ENCODE data around the gene CRIM1. TPM values are rescaled to one million over a fixed set of nuclear protein-coding genes. Genes with fewer than 3 reads are reported as not detected.

CRIM1 gene
- total RNA-seq, 1 donor from 2014 or later = 105 TPM

- H3K27ac ChIP-seq = no peak overlapping the region
- DNase-seq = no peak
- H3K9me3 ChIP-seq = no peaks in the 10 kb centered on the region
- ATAC-seq = no peak
- H3K4me3 ChIP-seq = no peak overlapping the region
- H3K27me3 ChIP-seq (ENCODE audit: low read depth) = no peaks in the 10 kb centered on the region
- TF ChIP-seq, protein P1, sequence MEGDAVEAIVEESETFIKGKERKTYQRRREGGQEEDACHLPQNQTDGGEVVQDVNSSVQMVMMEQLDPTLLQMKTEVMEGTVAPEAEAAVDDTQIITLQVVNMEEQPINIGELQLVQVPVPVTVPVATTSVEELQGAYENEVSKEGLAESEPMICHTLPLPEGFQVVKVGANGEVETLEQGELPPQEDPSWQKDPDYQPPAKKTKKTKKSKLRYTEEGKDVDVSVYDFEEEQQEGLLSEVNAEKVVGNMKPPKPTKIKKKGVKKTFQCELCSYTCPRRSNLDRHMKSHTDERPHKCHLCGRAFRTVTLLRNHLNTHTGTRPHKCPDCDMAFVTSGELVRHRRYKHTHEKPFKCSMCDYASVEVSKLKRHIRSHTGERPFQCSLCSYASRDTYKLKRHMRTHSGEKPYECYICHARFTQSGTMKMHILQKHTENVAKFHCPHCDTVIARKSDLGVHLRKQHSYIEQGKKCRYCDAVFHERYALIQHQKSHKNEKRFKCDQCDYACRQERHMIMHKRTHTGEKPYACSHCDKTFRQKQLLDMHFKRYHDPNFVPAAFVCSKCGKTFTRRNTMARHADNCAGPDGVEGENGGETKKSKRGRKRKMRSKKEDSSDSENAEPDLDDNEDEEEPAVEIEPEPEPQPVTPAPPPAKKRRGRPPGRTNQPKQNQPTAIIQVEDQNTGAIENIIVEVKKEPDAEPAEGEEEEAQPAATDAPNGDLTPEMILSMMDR (IDR thresholded peaks at IDR 0.05) = no peak
- H3K36me3 ChIP-seq = no peaks in the 10 kb centered on the region
- peaks cover 34% of the 10 kb centered on the region for H3K4me1 ChIP-seq
- intact Hi-C loops (cut with DNase I) = no loop called here
These were observed 65.1 kb downstream of the CRIM1 start for GRCh38 chr2:36420569-36421181.

GRCh38 chr2:36421379-36421778, 65.8 kb downstream of the CRIM1 start:
- ATAC-seq (no peak), DNase-seq (no peak)
- no peaks in the 10 kb centered on the region for H3K36me3 ChIP-seq
- intact Hi-C loops (cut with DNase I) = no loop called here
- H3K4me3 ChIP-seq = no peak overlapping the region
- no peak overlapping the region for H3K27ac ChIP-seq
- H3K27me3 ChIP-seq (ENCODE audit: low read depth) = no peaks in the 10 kb centered on the region
- no peaks in the 10 kb centered on the region for H3K9me3 ChIP-seq
- H3K4me1 ChIP-seq = peaks cover 26% of the 10 kb centered on the region
- TF ChIP-seq, protein P1 (IDR thresholded peaks at IDR 0.05) = no peak

- Histone ChIP-seq H3K4me3 (no peak overlapping the region), H3K4me1 (peaks cover 22% of the 10 kb centered on the region), H3K27me3 (ENCODE audit: low read depth) (no peaks in the 10 kb centered on the region), H3K36me3 (no peaks in the 10 kb centered on the region), H3K9me3 (no peaks in the 10 kb centered on the region), H3K27ac (no peak overlapping the region)
- ATAC-seq = no peak
- intact Hi-C loops (cut with DNase I) = no loop called here
- DNase-seq = no peak
- TF ChIP-seq, protein P1 (IDR thresholded peaks at IDR 0.05) = no peak
These were observed 67.6 kb downstream of the CRIM1 start for GRCh38 chr2:36423172-36423571.

DNA sequence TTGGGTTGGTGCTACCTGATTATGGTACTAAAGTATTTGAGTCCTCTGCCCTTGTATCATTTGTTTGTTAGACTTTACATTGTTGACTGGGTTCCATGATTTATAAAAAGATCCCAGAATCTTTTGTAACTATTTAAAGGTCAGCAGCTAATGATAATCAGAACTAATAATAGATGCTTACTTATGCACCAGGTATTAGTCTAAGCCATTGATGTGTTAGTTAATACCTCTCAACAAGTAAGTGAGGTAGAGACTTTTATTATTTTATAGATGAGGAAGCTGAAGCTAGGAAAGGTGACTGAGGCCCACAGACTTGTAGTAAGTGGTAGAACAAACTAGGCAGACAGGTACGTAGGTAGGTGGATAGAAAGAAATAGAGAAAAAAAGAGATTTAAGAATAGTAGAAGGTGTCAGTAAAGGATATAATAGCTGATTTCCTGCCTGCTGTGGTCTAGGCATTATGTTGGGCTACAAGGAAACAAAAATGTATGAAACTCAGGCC, 68.1 kb downstream of the CRIM1 start:
- ATAC-seq = no peak
- DNase-seq = no peak
- H3K27ac ChIP-seq = no peak overlapping the region
- TF ChIP-seq, protein P1 (IDR thresholded peaks at IDR 0.05) = no peak
- no peaks in the 10 kb centered on the region for H3K27me3 ChIP-seq (ENCODE audit: low read depth)
- peaks cover 17% of the 10 kb centered on the region for H3K4me1 ChIP-seq
- H3K36me3 ChIP-seq = no peaks in the 10 kb centered on the region
- intact Hi-C loops (cut with DNase I) = no loop called here
- no peak overlapping the region for H3K4me3 ChIP-seq
- no peaks in the 10 kb centered on the region for H3K9me3 ChIP-seq

DNA sequence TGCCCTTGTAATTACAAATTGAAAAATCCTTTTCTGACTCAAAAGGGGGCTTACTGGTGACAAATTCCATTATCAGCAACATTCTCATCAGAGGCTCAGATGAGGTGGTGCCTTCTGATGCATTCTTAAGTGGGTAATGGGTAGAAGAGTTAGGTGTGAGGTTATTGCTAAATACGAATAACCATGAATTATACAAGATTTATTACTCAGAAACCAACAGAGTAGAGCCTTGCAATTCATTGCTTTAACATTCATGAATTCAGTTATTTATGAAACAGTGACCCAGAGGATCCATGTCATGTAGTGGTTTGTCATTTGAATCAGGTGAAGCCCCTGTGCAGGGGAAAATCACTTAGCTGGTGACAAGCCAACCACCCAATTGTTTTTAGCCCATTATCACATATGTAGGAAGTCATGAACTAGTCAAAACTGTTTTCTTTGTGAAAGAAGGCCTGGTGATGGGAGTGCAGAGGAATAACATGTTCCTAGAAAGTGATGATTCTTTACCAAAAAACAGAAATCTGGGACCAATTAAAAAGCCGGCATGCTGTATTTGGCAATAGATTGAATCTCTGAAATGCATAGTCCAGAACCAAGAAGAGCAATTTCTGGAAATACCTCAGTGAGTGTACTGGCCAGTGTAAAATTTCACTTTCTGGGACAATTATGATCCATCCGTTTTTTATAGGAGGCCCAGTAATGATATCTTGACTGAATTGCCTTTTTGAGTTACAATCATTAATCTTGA, 70.2 kb downstream of the CRIM1 start:
- peaks cover 24% of the 10 kb centered on the region for H3K4me1 ChIP-seq
- no peaks in the 10 kb centered on the region for H3K27me3 ChIP-seq (ENCODE audit: low read depth)
- no peak overlapping the region for H3K27ac ChIP-seq
- H3K36me3 ChIP-seq = no peaks in the 10 kb centered on the region
- DNase-seq = no peak
- TF ChIP-seq, protein P1 (IDR thresholded peaks at IDR 0.05) = no peak
- intact Hi-C loops (cut with DNase I) = no loop called here
- ATAC-seq = no peak
- no peak overlapping the region for H3K4me3 ChIP-seq
- no peaks in the 10 kb centered on the region for H3K9me3 ChIP-seq

All from lower lobe of right lung (tissue), 2 donors.